HG02840 (cell line): ENCODE measurements around the gene PABPC4L.
"Not testable (repeated sequence)": the region's sequence is repeated elsewhere in the genome, so short reads cannot be mapped to it uniquely, and the experiment has no call there.

ENCODE experiments used
- ATAC-seq: cut with Tn5 transposase; IDR thresholded peaks from one replicate; pipeline ENCODE4 v1.9.1; 2021; ENCODE audit warnings: mild to moderate bottlenecking, moderate library complexity, moderate number of reproducible peaks; ENCODE audit not compliant: unreplicated experiment, low FRiP score

Gene PABPC4L

DNA sequence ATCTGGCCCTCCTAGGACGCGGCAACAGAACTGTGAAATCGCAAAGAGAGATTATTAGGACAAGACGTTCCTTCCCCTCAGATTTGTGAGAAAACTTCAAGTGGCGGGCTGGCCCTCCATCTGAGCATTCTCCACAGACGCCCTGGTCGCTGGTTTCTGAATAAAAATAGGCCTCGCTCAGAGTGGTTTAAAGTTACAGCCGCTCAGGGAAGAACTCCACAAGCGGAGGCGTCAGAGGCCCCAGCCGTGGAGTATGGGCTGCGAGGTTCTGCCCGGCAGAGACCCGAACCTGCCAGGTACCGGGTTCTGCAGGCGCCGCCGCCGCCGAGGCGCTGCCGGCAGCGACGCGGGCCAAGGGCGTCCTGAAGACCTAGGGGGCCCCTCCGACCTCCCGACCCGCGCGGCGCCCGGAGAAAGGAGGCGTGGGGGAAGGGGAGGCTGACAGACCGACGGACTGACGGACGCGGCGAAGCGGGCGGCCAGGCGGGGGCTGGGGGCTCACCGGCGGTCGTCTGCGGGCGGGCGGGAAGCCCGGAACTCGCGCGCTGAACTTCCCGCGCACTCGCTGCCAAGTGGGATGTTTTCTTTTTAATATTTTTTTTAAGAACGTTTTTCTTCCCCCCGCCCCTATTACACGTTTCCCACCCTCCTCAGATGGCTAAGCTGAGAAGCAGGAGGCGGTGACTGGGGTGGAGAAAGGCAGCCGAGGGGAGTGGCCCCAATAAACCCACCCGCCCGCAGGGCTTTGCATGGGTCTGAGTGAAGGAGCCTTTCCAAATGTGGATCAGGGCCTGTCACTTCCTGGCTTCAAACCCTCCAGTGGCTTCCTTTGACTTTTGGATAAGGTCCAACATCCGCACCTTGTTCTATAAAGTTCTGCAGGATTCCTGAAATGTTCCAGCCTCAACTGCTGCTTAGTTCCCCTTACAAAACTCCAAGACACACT lies at the start of gene PABPC4L:
TSS of gene PABPC4L (minus strand) at position 574 of the 946 bp plus-strand sequence. CDS start 770 bp downstream, outside the sequence.
- ATAC-seq, result no peak

DNA sequence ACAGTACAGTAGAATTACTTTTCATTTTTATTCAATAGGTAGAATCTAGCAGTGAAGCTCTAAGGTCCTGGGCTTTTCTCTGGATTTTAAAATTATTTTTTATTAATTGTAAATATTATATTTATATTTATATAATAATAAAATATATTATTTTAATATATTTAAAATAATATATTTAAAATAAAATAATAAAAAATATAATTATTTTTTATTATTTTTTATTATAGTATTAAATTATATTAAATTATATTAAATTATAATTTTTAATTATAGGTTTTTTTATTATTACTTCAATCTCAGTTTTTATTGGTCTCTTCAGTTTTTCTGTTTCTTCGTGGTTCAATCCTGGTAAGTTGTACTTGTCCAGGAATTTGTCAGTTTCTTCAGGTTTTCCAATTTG lies 49.7 kb upstream of the PABPC4L start:
- no peak for ATAC-seq

DNA sequence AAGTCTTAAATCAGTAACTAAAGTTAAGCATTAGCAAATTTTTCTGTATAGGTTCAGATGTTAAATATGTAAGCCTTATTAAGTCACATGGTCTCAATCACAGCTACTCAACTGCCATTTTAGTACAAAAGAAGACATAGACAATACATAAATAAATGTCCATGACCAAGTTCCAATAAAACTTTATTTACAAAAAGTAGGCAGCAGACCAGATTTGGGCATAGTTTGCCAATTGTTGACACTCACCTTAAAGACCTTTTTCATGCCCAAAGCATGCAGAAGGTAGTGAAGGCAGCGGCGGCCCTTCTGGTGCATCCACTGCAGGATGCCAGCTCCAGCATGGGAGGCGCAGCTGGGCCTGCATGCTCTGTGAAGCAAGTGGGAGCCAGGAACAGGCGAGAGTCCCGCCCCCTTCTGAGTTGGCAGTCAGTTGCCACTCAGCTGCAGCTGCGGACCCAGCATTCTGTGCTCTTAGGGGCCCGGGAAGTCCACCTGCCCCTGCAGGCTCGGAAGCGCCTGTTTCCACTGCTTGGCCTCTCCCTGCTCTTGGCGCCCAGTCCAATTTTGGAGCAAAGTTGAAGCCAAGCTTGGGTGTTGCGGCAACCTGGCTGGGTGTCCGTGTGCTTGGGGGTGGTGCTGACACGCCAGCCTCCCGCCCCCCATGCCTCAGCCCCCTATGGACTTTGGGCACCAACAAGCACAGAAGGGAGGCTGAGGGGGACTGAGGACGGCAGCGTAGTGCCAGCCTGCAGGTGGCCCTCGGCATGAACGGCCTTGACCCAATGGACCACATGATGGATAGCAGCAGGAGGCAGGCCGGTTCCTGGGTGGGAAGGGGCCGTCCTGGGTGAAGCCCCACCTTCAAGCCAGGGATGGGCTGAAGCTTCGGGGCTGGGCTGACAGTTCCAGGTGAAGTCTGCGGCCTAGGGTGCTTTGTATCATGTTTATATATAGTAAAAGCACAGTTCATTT lies 42.4 kb upstream of the PABPC4L start:
- ATAC-seq, result no peak

DNA sequence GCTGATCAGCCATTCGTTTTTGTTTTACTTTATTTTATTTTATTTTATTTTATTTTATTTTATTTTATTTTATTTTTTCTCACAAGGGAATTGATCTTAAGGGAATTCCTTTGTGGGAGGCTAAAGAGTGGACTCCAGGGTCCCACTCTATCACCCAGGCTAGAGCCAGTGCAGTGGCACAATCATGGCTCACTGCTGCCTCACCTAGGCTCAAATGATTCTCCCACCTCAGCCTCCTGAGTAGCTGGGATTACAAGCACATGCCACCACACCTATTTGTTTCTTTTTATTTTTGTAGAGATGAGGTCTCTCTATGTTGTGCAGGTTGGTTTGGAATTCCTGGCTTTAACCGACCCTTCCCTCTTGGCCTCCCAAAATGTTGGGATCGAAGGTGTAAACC lies 17.5 kb upstream of the PABPC4L start:
- no peak for ATAC-seq

DNA sequence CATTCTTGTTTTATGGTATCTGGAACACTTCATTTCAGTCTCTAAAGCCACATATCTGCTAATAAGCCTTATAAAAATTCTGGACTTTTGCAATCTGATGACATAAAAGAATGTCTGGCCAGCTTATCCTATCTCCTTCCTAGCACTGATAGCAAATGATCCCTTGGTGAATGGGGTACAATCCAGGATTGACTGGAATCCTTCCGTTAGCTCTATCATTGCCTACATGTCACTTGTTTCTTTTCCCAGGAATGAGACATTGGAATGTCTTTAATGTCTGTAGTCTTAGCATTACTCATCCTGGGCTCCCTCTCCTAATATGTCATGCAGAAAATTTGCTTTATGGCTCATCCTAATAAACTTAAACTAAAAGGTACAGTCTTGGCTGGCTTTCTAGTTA lies 14.8 kb upstream of the PABPC4L start:
- ATAC-seq, result no peak

DNA sequence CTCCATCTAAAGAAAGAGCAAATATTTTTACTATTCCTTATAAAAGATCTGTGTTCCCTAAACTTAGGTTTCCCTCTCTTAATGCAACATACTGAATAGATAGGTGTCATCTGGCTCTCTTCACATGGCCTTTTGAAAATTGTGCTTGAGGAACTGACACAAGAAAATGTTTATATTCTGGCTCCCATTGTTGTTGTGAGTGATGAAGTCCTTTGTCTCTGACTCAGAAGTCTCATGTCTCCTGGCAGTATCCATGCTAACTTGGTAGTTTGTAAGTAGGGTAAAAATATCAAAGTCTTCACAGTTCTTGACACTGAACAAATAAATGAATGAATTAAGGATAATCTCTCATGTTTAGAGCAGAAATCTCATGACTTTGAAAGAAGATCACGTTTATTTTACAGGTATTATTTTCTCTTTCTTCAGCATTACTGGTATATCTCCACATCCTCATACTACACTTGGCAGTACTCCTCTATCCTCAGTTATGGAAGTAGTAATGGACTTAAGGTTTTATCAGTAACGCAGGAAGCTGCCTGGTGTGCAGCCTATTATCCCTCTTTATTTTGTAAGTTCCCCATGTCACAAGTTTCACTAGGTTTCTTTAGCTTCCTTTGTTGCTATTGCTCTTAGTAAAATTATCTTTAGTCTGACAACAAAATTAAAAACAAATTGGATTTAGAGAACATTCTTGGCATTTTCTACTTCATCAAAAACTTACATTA lies 14.2 kb upstream of the PABPC4L start:
- no peak for ATAC-seq

DNA sequence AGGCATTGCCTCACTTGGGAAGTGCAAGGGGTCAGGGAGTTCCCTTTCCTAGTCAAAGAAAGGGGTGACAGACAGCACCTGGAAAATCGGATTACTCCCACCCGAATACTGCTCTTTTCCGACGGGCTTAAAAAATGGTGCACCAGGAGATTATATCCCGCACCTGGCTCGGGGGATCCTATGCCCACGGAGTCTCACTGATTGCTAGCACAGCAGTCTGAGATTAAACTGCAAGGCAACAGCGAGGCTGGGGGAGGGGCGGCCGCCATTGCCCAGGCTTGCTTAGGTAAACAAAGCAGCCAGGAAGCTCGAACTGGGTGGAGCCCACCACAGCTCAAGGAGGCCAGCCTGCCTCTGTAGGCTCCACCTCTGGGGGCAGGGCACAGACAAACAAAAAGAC lies 6.4 kb upstream of the PABPC4L start:
- not testable (repeated sequence) for ATAC-seq

DNA sequence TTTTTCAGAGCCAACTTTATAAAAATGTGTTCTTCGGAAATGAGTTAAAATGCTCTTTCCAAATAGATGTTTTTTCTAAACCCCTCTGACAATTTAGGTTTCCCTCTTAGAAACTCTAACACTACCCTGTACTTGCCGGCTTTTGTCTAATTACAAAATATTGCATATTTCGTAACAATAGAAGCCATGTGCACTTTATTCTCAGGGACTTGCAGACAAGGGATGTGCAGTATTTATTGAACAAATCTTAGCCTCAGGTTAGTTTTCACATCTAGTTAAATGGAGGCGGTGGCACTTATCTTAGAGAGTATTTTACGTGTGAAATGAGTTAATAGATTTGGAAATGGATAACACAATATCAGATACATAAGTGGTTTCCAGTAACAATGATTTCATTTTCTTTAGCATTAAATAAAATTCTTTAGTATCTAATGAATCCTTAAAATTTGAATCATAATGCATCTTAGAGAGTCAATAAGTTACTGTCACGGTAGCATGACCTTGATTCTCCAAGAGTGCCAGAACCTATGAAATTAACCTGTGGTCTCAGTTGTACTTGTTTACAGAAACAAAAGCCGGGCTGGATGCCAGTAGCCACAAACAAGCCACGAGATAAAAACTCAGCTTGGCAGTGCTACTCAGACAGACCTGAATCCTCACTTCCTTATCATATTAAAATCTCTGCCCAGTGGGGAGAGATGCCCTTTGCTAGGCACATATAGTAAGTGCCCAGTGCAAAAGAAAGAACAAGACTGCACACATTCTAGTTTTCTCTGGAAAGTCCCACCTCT lies 772 bp upstream of the PABPC4L start:
- no peak for ATAC-seq

DNA sequence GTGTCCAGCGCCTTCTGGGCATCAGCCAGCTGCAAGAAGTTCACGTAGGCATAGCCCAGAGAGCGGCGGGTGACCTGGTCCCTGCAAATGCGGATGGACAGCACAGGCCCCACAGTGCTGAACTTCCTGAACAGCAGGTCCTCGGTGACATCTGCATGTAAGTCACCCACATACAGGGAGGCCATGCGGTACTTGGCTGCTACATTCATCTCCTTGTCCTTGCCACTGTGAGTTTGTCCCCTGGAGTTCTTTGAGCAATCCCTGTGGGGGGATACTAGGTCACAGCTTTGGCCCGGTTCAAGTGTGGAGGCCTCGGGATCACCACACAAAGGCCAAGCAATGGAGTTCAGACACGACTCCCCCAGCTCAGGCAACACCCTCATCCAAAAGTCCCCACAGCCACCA lies 776 bp downstream of the PABPC4L start:
- no peak for ATAC-seq

DNA sequence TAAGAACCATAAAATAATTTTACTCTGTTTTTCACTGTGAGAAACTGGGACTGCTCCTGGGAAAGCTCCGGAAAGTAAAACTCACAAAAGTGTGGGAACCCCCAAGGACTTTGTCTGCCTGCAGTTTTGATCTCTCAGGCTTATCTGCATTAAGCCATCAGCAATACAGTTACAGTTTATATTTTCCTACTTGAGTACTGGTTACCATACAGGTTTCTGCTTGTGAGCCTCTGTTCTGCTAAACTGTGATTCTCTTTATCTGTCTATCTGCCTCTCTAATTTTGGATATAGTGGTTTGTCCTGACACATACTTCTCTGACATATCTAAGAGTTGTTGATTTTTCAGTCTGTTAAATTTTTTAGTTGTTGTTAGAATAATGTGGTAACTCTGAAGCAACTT lies 11.6 kb downstream of the PABPC4L start:
- no peak for ATAC-seq

DNA sequence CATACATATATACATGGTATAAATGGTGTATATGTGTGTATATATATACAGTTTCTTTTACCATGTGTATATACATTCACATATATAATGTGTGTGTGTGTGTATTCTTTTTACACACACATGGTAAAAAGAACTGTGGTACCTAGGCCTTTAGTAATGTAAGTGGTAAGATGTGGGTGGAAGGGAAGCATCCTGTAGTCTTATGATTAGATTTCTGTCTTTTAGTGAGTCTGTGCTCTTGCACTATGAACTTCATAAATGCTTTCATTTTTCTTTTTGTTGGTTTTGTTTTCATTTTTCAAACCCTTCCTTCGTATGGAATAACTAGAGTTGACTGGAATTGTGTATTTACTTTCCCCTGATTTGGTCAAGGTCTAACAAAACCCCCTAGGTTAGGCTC lies 12.1 kb downstream of the PABPC4L start:
- ATAC-seq, result no peak

DNA sequence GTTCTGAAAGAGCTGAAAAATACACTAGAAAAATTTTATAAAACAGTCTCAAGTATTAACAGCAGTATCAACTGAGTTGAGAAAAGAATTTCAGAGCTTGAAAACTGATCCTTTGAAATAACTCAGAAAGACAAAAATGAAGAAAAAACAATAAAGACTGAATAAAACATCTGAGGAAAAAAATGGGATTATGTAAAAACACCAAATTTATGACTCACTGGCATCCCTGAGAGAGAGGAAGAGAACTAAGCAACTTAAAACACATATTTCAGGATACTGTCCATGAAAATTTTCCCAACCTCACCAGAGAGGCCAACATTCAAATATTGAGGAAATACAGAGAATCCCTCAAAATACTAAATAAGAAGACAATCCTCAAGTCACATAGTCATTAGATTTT lies 22.9 kb downstream of the PABPC4L start:
- ATAC-seq, result no peak

DNA sequence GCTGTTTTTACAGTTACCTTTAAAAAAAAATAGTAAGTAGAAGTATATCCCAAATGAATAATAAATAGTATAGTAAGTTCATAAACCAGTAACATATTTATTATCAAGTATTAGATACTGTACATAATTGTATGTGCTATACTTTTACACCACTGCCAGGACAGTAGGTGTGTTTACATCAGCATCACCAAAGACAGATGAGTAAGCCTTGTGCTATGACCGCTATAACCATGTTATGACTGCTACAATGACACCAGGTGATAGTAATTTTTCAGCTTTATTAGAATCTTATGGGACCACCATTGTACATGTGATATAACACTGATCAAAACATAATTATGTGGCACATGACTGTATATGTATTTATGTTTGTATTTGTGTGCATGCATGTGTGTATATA lies 27.3 kb downstream of the PABPC4L start:
- no peak for ATAC-seq

DNA sequence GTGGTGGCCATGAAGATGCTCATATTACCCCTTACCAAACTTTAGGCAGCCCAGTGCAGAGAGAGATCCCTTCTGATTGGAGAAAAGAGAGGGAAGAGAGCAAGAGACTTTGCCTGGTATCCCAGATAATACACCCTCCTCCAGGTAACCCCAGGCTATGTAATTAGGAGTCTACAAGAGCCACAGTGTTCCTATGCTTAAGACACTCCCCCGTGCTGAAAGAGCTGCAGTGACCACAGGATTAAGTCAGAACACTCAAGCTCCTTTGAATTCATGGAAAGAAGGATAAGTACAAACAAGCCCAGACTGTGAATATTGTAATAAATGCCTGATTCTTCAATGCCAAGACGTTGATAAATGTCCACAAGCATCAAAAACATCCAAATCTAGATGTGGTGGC lies 41.4 kb downstream of the PABPC4L start:
- ATAC-seq, result no peak

DNA sequence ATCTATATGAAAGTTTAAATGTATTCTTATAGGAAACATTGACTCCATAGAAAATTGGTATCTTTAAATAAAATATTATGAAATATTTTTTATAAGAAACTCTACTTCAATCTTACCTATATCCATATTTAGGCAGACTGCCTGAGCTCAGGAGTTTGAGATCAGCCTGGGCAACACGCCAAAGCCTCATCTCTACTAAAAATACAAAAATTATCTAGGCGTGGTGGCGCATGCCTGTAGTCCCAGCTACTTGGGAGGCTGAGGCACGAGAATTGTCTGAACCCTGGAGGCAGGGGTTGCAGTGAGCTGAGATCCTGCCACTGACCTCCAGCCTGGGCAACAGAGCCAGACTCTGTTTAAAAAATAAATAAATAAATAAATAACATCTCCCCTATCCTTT lies 47.5 kb downstream of the PABPC4L start:
- ATAC-seq, result no peak

DNA sequence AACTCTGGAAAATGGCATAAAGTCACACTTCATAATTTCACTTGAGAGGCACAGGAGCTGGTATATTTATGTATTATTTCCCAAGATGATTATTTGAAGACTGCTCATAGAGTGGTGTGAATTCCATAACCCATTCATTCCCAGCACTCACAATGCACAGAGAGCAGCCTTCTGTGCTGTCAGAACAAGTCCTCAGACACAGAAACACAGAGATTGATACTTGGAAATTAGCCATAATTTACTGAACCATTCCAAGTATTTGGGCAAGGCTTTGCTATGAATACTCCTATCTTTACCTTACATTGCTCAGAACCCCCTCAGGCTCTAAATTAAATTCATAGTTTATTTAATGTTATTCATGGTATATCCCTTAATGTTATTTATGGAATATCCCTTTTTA lies 53.6 kb downstream of the PABPC4L start:
- no peak for ATAC-seq
